K562 (cell line): ENCODE data around the gene NR6A1. TPM values are rescaled to one million over a fixed set of nuclear protein-coding genes. Genes with fewer than 3 reads are reported as not detected.
A peak's percentile ranks its signal among the peaks of the same experiment; 100 is the strongest.

Source experiments
- BHLHE40 ChIP-seq: IDR thresholded peaks from 2 replicates; pipeline ENCODE4 v1.6.1; 2011; ENCODE audit warnings: low read length, improper control_type of control experiment
- DPF2 ChIP-seq: fragments of 450-650 bp; IDR thresholded peaks from 2 replicates; pipeline ENCODE4 v1.6.1; 2016
- NFATC3 ChIP-seq: fragments of 450-650 bp; IDR thresholded peaks from 2 replicates; pipeline ENCODE4 v1.6.1; 2017; ENCODE audit warnings: mild to moderate bottlenecking
- PCBP1 ChIP-seq: fragments of 200-400 bp; formaldehyde crosslinking; IDR thresholded peaks from 2 replicates; pipeline ENCODE4 v1.6.1; 2018; ENCODE audit warnings: mild to moderate bottlenecking, low read depth, low read length; ENCODE audit not compliant: poor library complexity, severe bottlenecking
- PRDM10 ChIP-seq: fragments of 450-650 bp; IDR thresholded peaks from 2 replicates; pipeline ENCODE4 v1.6.1; 2018; ENCODE audit not compliant: partially characterized antibody
- RBM17 ChIP-seq: fragments of 200-400 bp; formaldehyde crosslinking; IDR thresholded peaks from 2 replicates; pipeline ENCODE4 v1.6.1; 2017; ENCODE audit warnings: low read depth, mild to moderate bottlenecking, low read length, borderline replicate concordance
- SMARCA4 ChIP-seq: fragments of 450-650 bp; IDR thresholded peaks from 2 replicates; pipeline ENCODE4 v1.6.1; 2016
- SOX6 ChIP-seq: fragments of 450-650 bp; IDR thresholded peaks from 2 replicates; pipeline ENCODE4 v1.6.1; 2014; ENCODE audit warnings: mild to moderate bottlenecking
- TAL1 ChIP-seq: fragments of 450-650 bp; IDR thresholded peaks from 2 replicates; pipeline ENCODE4 v1.6.1; 2016; ENCODE audit warnings: mild to moderate bottlenecking
- TEAD1 ChIP-seq, 2 experiments: fragments of 450-650 bp in 1 of 2; sonication (generic) in 1 of 2; formaldehyde crosslinking; IDR thresholded peaks; 2 replicates each; pipeline versions ENCODE4 v1.4.0 to v1.8.0; 2020 to 2022; ENCODE audit warnings: mild to moderate bottlenecking in 2 of 2, missing genetic modification reagents in 1 of 2
- TEAD2 ChIP-seq: fragments of 450-650 bp; IDR thresholded peaks from 2 replicates; pipeline ENCODE4 v1.6.1; 2016; ENCODE audit warnings: missing genetic modification characterization, control low read depth, missing compliant biosample characterization
- TEAD4 ChIP-seq, 2 experiments: sonication (generic) in 1 of 2; formaldehyde crosslinking in 1 of 2; IDR thresholded peaks; 2 replicates each; pipeline versions ENCODE4 v1.6.1 to v1.8.0; 2012 to 2022; ENCODE audit warnings: borderline replicate concordance in 1 of 2, inconsistent platforms in 1 of 2, low read length in 1 of 2, mild to moderate bottlenecking in 1 of 2, missing genetic modification reagents in 1 of 2
- YY1 ChIP-seq, 3 experiments: IDR thresholded peaks; 2 replicates each; pipeline ENCODE4 v1.6.1; 2011; ENCODE audit warnings: low read length in 2 of 3, mild to moderate bottlenecking in 2 of 3, moderate library complexity in 2 of 3, borderline replicate concordance in 1 of 3, control low read depth in 1 of 3, low read depth in 1 of 3; ENCODE audit not compliant: insufficient read depth in 3 of 3, insufficient replicate concordance in 2 of 3, control insufficient read depth in 1 of 3, insufficient read length in 1 of 3; ENCODE audit errors: extremely low read depth in 1 of 3
- ZBTB34 ChIP-seq: fragments of 250-450 bp; sonication (Bioruptor Pico); IDR thresholded peaks from 2 replicates; pipeline ENCODE4 v1.8.0; 2021; ENCODE audit warnings: mild to moderate bottlenecking, moderate library complexity
- ZBTB5 ChIP-seq: fragments of 450-650 bp; IDR thresholded peaks from 2 replicates; pipeline ENCODE4 v1.6.1; 2017; ENCODE audit warnings: antibody characterized with exemption
- ZBTB9 ChIP-seq: fragments of 450-650 bp; formaldehyde crosslinking; IDR thresholded peaks from 2 replicates; pipeline ENCODE4 v1.4.0; 2020; ENCODE audit warnings: mild to moderate bottlenecking, moderate library complexity
- ZNF239 ChIP-seq: fragments of 250-450 bp; sonication (Bioruptor Pico); IDR thresholded peaks from 2 replicates; pipeline ENCODE4 v1.4.0; 2020; ENCODE audit warnings: mild to moderate bottlenecking
- ZNF41 ChIP-seq: fragments of 250-450 bp; sonication (Bioruptor Pico); conservative IDR thresholded peaks from 2 replicates; pipeline ENCODE4 v1.4.0; 2020; ENCODE audit warnings: mild to moderate bottlenecking
- ZNF431 ChIP-seq: sonication (generic); formaldehyde crosslinking; IDR thresholded peaks from 2 replicates; pipeline ENCODE4 v1.8.0; 2022; ENCODE audit warnings: mild to moderate bottlenecking, missing genetic modification reagents
- polyA plus RNA-seq, 8 experiments: library from polyadenylated mRNA; depleted of rRNA in 4 of 8; stranded (reverse) in 5 of 8; unstranded in 3 of 8; fragments of >200 nt; fragmentation: Nextera tagmentation in 2 of 8; fragmentation: Illumina TruSeq in 1 of 8; extraction: Ambion mirVana in 2 of 8; extraction: Trizol in 1 of 8; gene quantifications; 2 replicates each; pipeline versions ENCODE4 v1.2.1 to v1.2.3, GENCODE V29; 2011 to 2014; ENCODE audit warnings: inconsistent platforms in 1 of 8, missing spikeins in 1 of 8
- total RNA-seq, 7 experiments: library from RNA; depleted of rRNA in 6 of 7; stranded (reverse); fragments of >200 nt in 6 of 7; fragmentation: Illumina TruSeq in 2 of 7; extraction: Trizol in 2 of 7; gene quantifications; 2 replicates each; pipeline versions ENCODE4 v1.2.1 to v1.2.3, GENCODE V29; 2011 to 2021; ENCODE audit warnings: low replicate concordance in 1 of 7

The NR6A1 gene
- total and polyA plus RNA-seq, 9 of the 15 experiments (the other 6 are each of a cell fraction or from before 2014, with no cell fraction given): 9.7 to 55.4 (median 28.3) TPM

- no peak for TF ChIP-seq PRDM10
- TF ChIP-seq TEAD1 (CRISPR knock-in tag; IDR thresholded peaks at IDR 0.05): no peak
- TF ChIP-seq SMARCA4: peak; percentile 33; the same call in 1 of the 2 replicates
- no peak for TF ChIP-seq ZNF41 (CRISPR knock-in tag)
- TF ChIP-seq SOX6: peak; percentile 16; the same call in 1 of the 2 replicates
- no peak for TF ChIP-seq RBM17
- TF ChIP-seq NFATC3: no peak
- TF ChIP-seq ZBTB34 (CRISPR knock-in tag): no peak
- TF ChIP-seq YY1 (IDR thresholded peaks at IDR 0.05; ENCODE audit: borderline replicate concordance in 1 of 3, control insufficient read depth in 1 of 3, extremely low read depth in 1 of 3, insufficient read depth in 3 of 3, insufficient read length in 1 of 3, insufficient replicate concordance in 2 of 3, low read depth in 1 of 3, low read length in 2 of 3): no peak
- TF ChIP-seq DPF2: peak; percentile 38; the same call in 1 of the 2 replicates
- TF ChIP-seq ZBTB9 (CRISPR knock-in tag): no peak
- TF ChIP-seq TAL1: peak; percentile 23; the same call in 1 of the 2 replicates
- no peak for TF ChIP-seq PCBP1
- no peak for TF ChIP-seq ZBTB5
- no peak for TF ChIP-seq BHLHE40
- peak; percentile 35; the same call in 1 of the 2 replicates for TF ChIP-seq TEAD4 (IDR thresholded peaks at IDR 0.05; ENCODE audit: low read length)
- no peak for TF ChIP-seq TEAD4 (CRISPR knock-in tag; IDR thresholded peaks at IDR 0.05; ENCODE audit: borderline replicate concordance)
- no peak for TF ChIP-seq ZNF239
- no peak for TF ChIP-seq TEAD2 (tag)
- TF ChIP-seq ZNF431: no peak
These were observed 9.4 kb downstream of the NR6A1 start (continued) for GRCh38 chr9:124761710-124762109.
